ENCODE results near the gene LGALS9B. TPM values are rescaled to one million over a fixed set of nuclear protein-coding genes. Genes with fewer than 3 reads are reported as not detected.
"Not testable (repeated sequence)": the region's sequence is repeated elsewhere in the genome, so short reads cannot be mapped to it uniquely, and the experiment has no call there.

The LGALS9B gene
- total RNA-seq, 6 experiments from 2014 or later, result not detected

DNA sequence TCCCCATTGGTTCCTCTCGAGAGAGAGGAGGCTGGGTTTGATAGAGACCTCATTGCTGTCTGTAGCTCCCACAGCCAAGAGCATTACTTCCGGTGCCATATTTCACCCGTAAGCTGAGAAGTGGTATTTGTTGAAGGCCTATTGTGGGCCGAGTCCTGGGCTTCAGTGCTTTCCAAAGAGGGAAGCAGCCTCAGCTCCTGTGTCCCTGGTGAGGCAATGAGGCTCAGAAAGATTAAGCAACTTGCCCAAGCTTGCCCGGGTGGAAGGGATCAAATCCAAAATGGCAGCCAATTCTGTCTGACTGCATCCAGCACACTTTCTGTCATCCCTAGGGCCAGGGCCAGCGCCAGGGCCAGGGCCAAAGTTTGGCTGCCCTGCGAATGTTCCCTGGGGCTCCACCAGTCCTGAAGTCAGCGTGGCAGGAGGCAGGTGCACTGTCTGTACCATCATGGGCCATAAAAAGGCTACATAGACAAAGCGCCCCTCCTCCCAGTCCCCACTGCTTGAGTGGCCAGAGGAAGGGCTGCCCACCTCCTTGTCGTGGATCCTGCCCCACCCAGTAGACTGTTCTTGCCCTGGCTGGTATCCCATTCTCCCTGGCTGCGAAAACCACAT lies 13.4 kb downstream of the LGALS9B start:
- H3K27me3 Mint-ChIP-seq (ENCODE audit: insufficient read depth); H3K4me3 Mint-ChIP-seq; H3K9me3 Mint-ChIP-seq; H3K4me1 Mint-ChIP-seq (ENCODE audit: low read depth); H3K36me3 Mint-ChIP-seq (ENCODE audit: low read depth); DNase-seq; H3K27ac Mint-ChIP-seq: not testable (repeated sequence)

GRCh38 chr17:20450852-20451251 lies 16.5 kb downstream of the LGALS9B start:
- not testable (repeated sequence) for H3K4me1 Mint-ChIP-seq (ENCODE audit: low read depth); H3K27ac Mint-ChIP-seq; H3K9me3 Mint-ChIP-seq; H3K4me3 Mint-ChIP-seq; H3K27me3 Mint-ChIP-seq (ENCODE audit: insufficient read depth); H3K36me3 Mint-ChIP-seq (ENCODE audit: low read depth); DNase-seq

DNA sequence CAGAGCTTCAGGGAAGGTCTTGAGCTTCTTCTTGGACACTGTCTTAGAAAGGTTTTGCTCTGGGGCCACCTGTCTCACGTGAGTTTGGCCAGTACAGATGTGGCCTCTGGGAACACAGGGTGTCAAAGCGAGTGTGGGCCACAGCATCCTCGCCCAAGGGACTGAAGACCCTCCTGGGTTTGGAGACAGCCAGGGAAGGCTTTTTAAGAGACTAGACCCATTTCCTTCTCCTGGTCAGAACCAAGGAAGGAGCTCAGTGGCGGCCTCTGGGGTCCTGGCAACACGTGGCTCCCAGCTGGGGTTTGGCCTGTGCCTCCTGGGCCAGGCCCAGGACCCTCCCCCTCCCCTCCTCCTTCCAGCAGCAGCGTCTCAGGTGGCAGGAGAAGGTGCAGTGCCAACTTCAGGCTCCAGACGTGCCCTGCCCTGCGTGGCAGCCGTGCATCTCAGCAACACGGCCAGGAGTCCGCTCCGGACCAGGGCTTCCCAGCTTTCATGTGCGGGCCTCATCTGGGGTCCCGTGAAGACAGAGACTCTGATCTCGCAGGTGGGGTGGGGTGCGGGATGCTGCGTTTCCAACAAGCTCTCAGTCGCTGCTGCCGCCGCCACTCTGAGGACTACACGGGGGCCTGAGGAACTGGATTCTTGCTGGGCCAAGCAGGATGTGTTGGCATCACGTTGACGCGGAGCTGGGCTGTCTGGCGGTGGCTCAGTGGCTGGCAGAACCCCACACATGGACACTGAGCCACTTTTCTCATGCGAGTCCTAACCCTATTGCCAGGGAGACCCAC lies 19.6 kb downstream of the LGALS9B start:
- H3K9me3 Mint-ChIP-seq; H3K4me1 Mint-ChIP-seq (ENCODE audit: low read depth); H3K27me3 Mint-ChIP-seq (ENCODE audit: insufficient read depth); DNase-seq; H3K4me3 Mint-ChIP-seq; H3K27ac Mint-ChIP-seq; H3K36me3 Mint-ChIP-seq (ENCODE audit: low read depth): not testable (repeated sequence)

GRCh38 chr17:20446895-20447294 lies 20.4 kb downstream of the LGALS9B start:
- not testable (repeated sequence) for H3K4me1 Mint-ChIP-seq (ENCODE audit: low read depth); H3K27me3 Mint-ChIP-seq (ENCODE audit: insufficient read depth); H3K27ac Mint-ChIP-seq; DNase-seq; H3K36me3 Mint-ChIP-seq (ENCODE audit: low read depth); H3K4me3 Mint-ChIP-seq; H3K9me3 Mint-ChIP-seq
- TF ChIP-seq, protein P1, sequence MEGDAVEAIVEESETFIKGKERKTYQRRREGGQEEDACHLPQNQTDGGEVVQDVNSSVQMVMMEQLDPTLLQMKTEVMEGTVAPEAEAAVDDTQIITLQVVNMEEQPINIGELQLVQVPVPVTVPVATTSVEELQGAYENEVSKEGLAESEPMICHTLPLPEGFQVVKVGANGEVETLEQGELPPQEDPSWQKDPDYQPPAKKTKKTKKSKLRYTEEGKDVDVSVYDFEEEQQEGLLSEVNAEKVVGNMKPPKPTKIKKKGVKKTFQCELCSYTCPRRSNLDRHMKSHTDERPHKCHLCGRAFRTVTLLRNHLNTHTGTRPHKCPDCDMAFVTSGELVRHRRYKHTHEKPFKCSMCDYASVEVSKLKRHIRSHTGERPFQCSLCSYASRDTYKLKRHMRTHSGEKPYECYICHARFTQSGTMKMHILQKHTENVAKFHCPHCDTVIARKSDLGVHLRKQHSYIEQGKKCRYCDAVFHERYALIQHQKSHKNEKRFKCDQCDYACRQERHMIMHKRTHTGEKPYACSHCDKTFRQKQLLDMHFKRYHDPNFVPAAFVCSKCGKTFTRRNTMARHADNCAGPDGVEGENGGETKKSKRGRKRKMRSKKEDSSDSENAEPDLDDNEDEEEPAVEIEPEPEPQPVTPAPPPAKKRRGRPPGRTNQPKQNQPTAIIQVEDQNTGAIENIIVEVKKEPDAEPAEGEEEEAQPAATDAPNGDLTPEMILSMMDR (IDR thresholded peaks at IDR 0.05), result peak; percentile 71

GRCh38 chr17:20444581-20445236 lies 22.6 kb downstream of the LGALS9B start:
- not testable (repeated sequence) for H3K4me3 Mint-ChIP-seq; H3K36me3 Mint-ChIP-seq (ENCODE audit: low read depth); H3K9me3 Mint-ChIP-seq; DNase-seq; H3K27ac Mint-ChIP-seq; H3K4me1 Mint-ChIP-seq (ENCODE audit: low read depth); H3K27me3 Mint-ChIP-seq (ENCODE audit: insufficient read depth)

DNA sequence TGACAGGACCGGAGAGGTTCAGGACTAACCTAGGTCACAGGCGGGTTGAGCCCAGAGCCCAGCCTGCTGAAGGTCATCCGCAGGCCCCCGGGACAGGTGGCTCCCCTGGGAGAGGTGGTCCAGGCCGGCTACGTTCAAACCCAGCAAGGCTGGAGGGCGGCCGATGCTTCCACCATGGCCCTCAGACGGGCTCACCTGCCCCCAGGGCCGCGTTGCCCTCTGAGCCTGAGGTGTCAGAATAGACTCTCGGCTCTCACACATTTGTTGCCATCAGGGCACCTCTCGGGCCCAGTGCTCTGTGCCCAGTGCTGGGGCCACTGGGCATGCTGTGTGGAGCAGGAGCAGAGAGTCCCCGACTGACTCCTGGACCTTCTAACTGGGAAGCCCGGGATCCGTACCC lies 23.2 kb downstream of the LGALS9B start:
- H3K9me3 Mint-ChIP-seq; H3K27ac Mint-ChIP-seq; H3K36me3 Mint-ChIP-seq (ENCODE audit: low read depth); DNase-seq; H3K4me1 Mint-ChIP-seq (ENCODE audit: low read depth); H3K27me3 Mint-ChIP-seq (ENCODE audit: insufficient read depth); H3K4me3 Mint-ChIP-seq: not testable (repeated sequence)

DNA sequence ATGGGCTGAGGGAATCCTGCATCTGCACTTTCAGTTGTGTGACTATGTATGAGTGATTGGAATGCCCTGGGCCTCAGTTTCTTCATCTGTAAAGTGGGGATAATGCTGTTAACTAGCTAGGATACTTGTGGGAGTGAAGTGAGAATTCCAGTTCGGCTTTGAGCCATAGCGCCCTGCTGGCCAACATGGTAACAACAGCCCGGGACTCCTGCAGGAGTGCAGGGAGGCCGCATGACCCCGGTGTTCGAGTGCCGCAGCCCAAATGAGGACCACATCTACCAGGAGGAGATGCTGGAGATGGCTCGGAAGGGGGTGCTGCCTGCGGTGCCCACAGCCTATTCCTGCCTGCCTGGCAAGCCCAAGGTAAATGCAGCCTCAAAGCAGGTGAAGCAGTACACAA lies 23.7 kb downstream of the LGALS9B start:
- H3K4me1 Mint-ChIP-seq (ENCODE audit: low read depth); H3K27ac Mint-ChIP-seq; H3K4me3 Mint-ChIP-seq; DNase-seq; H3K9me3 Mint-ChIP-seq; H3K27me3 Mint-ChIP-seq (ENCODE audit: insufficient read depth); H3K36me3 Mint-ChIP-seq (ENCODE audit: low read depth): not testable (repeated sequence)

GRCh38 chr17:20440665-20441064 lies 26.7 kb downstream of the LGALS9B start:
- not testable (repeated sequence) for DNase-seq; H3K4me1 Mint-ChIP-seq (ENCODE audit: low read depth); H3K4me3 Mint-ChIP-seq; H3K27ac Mint-ChIP-seq; H3K27me3 Mint-ChIP-seq (ENCODE audit: insufficient read depth); H3K36me3 Mint-ChIP-seq (ENCODE audit: low read depth); H3K9me3 Mint-ChIP-seq

GRCh38 chr17:20435166-20435565 lies 32.2 kb downstream of the LGALS9B start:
- not testable (repeated sequence) for H3K4me3 Mint-ChIP-seq; H3K9me3 Mint-ChIP-seq; H3K36me3 Mint-ChIP-seq (ENCODE audit: low read depth); H3K27me3 Mint-ChIP-seq (ENCODE audit: insufficient read depth); H3K4me1 Mint-ChIP-seq (ENCODE audit: low read depth); DNase-seq; H3K27ac Mint-ChIP-seq

DNA sequence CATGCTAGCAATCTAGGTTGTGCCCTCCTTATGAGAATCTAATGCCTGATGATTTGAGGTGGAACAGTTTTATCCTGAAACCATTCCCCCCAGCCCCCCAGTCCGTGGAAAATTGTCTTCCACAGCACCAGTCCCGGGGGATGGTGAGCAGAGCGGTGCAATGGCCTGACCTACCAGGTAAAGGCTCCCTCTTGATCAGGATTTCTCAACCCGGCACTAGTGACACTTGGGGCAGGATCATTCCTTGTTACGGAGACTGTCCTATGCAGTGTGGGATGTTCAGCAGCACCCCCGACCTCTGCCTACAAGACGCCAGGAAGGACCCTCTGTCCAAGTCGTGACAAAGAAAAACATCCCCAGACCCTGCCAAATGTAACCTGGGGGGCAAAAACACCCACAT lies 34.0 kb downstream of the LGALS9B start:
- not testable (repeated sequence) for H3K4me3 Mint-ChIP-seq; H3K36me3 Mint-ChIP-seq (ENCODE audit: low read depth); H3K27me3 Mint-ChIP-seq (ENCODE audit: insufficient read depth); H3K9me3 Mint-ChIP-seq; H3K27ac Mint-ChIP-seq; DNase-seq; H3K4me1 Mint-ChIP-seq (ENCODE audit: low read depth)

DNA sequence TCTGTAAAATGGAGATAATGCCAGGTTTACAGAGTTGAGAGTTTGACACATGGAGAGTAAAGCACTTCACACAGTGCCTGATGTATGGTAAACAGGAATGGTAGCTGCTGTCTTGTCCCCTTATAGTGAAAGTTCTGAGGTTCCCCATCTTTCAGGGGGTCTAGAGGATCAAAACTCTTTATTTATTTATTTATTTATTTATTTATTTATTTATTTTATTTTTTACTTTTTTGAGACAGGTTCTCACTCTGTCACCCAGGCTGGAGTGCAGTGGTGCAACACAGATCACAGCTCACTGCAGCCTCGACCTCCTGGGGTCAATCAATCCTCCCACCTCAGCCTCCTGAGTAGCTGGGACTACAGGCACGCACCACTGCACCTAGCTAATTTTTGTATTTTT lies 40.1 kb downstream of the LGALS9B start:
- H3K27me3 Mint-ChIP-seq (ENCODE audit: insufficient read depth); H3K9me3 Mint-ChIP-seq; H3K36me3 Mint-ChIP-seq (ENCODE audit: low read depth); H3K4me3 Mint-ChIP-seq; H3K27ac Mint-ChIP-seq; DNase-seq; H3K4me1 Mint-ChIP-seq (ENCODE audit: low read depth): not testable (repeated sequence)

DNA sequence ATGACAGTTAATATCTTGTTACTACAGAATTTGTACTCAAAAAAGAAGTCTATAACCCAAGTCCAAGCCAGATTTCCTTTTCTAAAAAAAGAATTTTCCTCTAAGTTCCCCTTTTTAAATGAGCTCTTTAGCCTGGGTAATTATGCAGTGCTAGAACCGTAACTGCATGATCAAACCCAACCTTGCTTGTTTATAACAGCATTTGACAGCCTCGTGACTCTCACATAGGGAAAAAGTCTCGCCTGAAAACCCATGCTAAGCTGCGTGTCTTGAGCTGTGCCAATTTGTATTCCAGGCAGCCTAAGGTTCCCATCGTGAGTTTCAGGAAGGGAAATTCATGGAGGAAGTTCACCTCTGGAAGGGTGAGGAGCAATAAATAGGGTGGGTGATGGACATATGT lies 44.5 kb downstream of the LGALS9B start:
- not testable (repeated sequence) for H3K27me3 Mint-ChIP-seq (ENCODE audit: insufficient read depth); H3K4me3 Mint-ChIP-seq; H3K36me3 Mint-ChIP-seq (ENCODE audit: low read depth); DNase-seq; H3K4me1 Mint-ChIP-seq (ENCODE audit: low read depth); H3K9me3 Mint-ChIP-seq; H3K27ac Mint-ChIP-seq

Measured in HFFc6 (cell line).